WTC11 (cell line): ENCODE measurements around the gene FOXO3. TPM values are rescaled to one million over a fixed set of nuclear protein-coding genes. Genes with fewer than 3 reads are reported as not detected.
A peak's percentile ranks its signal among the peaks of the same experiment; 100 is the strongest.
"Not testable (repeated sequence)": the region's sequence is repeated elsewhere in the genome, so short reads cannot be mapped to it uniquely, and the experiment has no call there.

Source experiments
- ATAC-seq: fragments of 200-7000 bp; cut with Tn5 transposase; 2 replicates; pipeline ENCODE4 v1.10.0; 2021; ENCODE audit warnings: mild to moderate bottlenecking, moderate library complexity
- CTCF ChIA-PET: fragments of 300-600 bp; sonication (Branson Sonifier 250); formaldehyde crosslinking; loops from one replicate; lab custom pipeline; 2021; ENCODE audit warnings: antibody characterized with exemption; lab: Charles Lee
- POLR2A ChIA-PET: fragments of 350-600 bp; sonication (Branson Sonifier 250); formaldehyde crosslinking; loops from one replicate; lab custom pipeline; 2021; ENCODE audit warnings: antibody characterized with exemption; lab: Charles Lee
- DNase-seq: peaks from one replicate; pipeline ENCODE4 v3.0.0; 2021; ENCODE audit warnings: low spot score
- H3K27ac Mint-ChIP-seq: 2 replicates; pipeline ENCODE4 v1.8.0; 2021; ENCODE audit warnings: mixed read lengths
- H3K27me3 Mint-ChIP-seq: 2 replicates; pipeline ENCODE4 v1.8.0; 2021; ENCODE audit warnings: low read depth, mild to moderate bottlenecking, moderate library complexity, mixed read lengths
- H3K36me3 Mint-ChIP-seq: 2 replicates; pipeline ENCODE4 v1.8.0; 2021; ENCODE audit warnings: mixed read lengths
- H3K4me1 Mint-ChIP-seq: 2 replicates; pipeline ENCODE4 v1.8.0; 2022; ENCODE audit warnings: mixed read lengths
- H3K4me3 Mint-ChIP-seq: 2 replicates; pipeline ENCODE4 v1.8.0; 2021; ENCODE audit warnings: mild to moderate bottlenecking, moderate library complexity, mixed read lengths
- H3K9me3 Mint-ChIP-seq: 2 replicates; pipeline ENCODE4 v1.8.0; 2021; ENCODE audit warnings: mixed read lengths
- AFF4 ChIP-seq: sonication (generic); formaldehyde crosslinking; IDR thresholded peaks from 2 replicates; pipeline ENCODE4 v1.8.1; 2023; ENCODE audit warnings: mild to moderate bottlenecking, missing genetic modification reagents, borderline replicate concordance
- ARID4B ChIP-seq: sonication (generic); formaldehyde crosslinking; IDR thresholded peaks from 2 replicates; pipeline ENCODE4 v1.8.0; 2023; ENCODE audit warnings: missing genetic modification reagents, mild to moderate bottlenecking, borderline replicate concordance
- CREB1 ChIP-seq: sonication (generic); formaldehyde crosslinking; IDR thresholded peaks from 2 replicates; pipeline ENCODE4 v1.8.0; 2023; ENCODE audit warnings: mild to moderate bottlenecking, missing genetic modification reagents
- GRHL2 ChIP-seq: fragments of 250-450 bp; sonication (Bioruptor Pico); IDR thresholded peaks from 2 replicates; pipeline ENCODE4 v1.8.0; 2022; ENCODE audit warnings: mild to moderate bottlenecking, moderate library complexity; ENCODE audit not compliant: insufficient replicate concordance, severe bottlenecking
- NR2C2 ChIP-seq: sonication (generic); formaldehyde crosslinking; IDR thresholded peaks from 2 replicates; pipeline ENCODE4 v1.8.0; 2022; ENCODE audit warnings: mild to moderate bottlenecking, missing genetic modification reagents
- NR3C1 ChIP-seq: sonication (generic); formaldehyde crosslinking; conservative IDR thresholded peaks from 2 replicates; pipeline ENCODE4 v1.8.1; 2023; ENCODE audit warnings: low read depth, mild to moderate bottlenecking, missing genetic modification reagents
- TEAD1 ChIP-seq: sonication (generic); formaldehyde crosslinking; IDR thresholded peaks from 2 replicates; pipeline ENCODE4 v1.8.0; 2022; ENCODE audit warnings: mild to moderate bottlenecking, missing genetic modification reagents
- ZNF281 ChIP-seq: sonication (generic); formaldehyde crosslinking; IDR thresholded peaks from 2 replicates; pipeline ENCODE4 v1.8.0; 2023; ENCODE audit warnings: mild to moderate bottlenecking, missing genetic modification reagents
- ZNF423 ChIP-seq: fragments of 250-450 bp; sonication (Bioruptor Pico); IDR thresholded peaks from 2 replicates; pipeline ENCODE4 v2.1.2; 2022; ENCODE audit warnings: mild to moderate bottlenecking, moderate library complexity
- ZSCAN18 ChIP-seq: fragments of 250-450 bp; sonication (Bioruptor Pico); IDR thresholded peaks from 2 replicates; pipeline ENCODE4 v2.1.2; 2022; ENCODE audit warnings: mild to moderate bottlenecking, moderate library complexity
- total RNA-seq: library from RNA; stranded (reverse); gene quantifications from 3 replicates; pipeline ENCODE4 v1.2.3, GENCODE V29; 2021

FOXO3 gene
- total RNA-seq, 1 experiment from 2014 or later, result 15.6 TPM

GRCh38 chr6:108662702-108663101 lies 102.0 kb downstream of the FOXO3 start (continued):
- no peak for TF ChIP-seq AFF4

GRCh38 chr6:108663494-108664064 lies 102.9 kb downstream of the FOXO3 start:
- Mint-ChIP-seq H3K36me3 (peaks cover 14% of the 10 kb centered on the region), H3K4me1 (peaks cover 36% of the 10 kb centered on the region)
- ATAC-seq, POLR2A ChIA-PET, H3K4me3 Mint-ChIP-seq, DNase-seq, H3K27me3 Mint-ChIP-seq, H3K9me3 Mint-ChIP-seq, CTCF ChIA-PET, H3K27ac Mint-ChIP-seq: not testable (repeated sequence)

GRCh38 chr6:108665495-108666196 lies 104.9 kb downstream of the FOXO3 start:
- POLR2A ChIA-PET, result no interaction called here
- Mint-ChIP-seq H3K9me3 (no peaks in the 10 kb centered on the region), H3K36me3 (peaks cover 14% of the 10 kb centered on the region), H3K4me3 (no peak overlapping the region), H3K27me3 (no peaks in the 10 kb centered on the region; the same call in 1 of the 2 replicates), H3K27ac (no peak overlapping the region), H3K4me1 (peaks cover 44% of the 10 kb centered on the region)
- DNase-seq (no peak), ATAC-seq (no peak)
- CTCF ChIA-PET, result no interaction called here
- TF ChIP-seq ZNF281 (CRISPR knock-in tag), result no peak
- no peak for TF ChIP-seq NR2C2 (CRISPR knock-in tag)
- no peak for TF ChIP-seq GRHL2 (CRISPR knock-in tag)
- TF ChIP-seq ZNF423, result no peak
- TF ChIP-seq CREB1 (CRISPR knock-in tag), result no peak

- DNase-seq, result no peak
- Mint-ChIP-seq H3K4me3 (peak overlapping the region; percentile 8; the same call in 1 of the 2 replicates), H3K4me1 (peaks cover 52% of the 10 kb centered on the region), H3K27ac (peak overlapping the region; percentile 67), H3K9me3 (no peaks in the 10 kb centered on the region), H3K27me3 (no peaks in the 10 kb centered on the region; the same call in 1 of the 2 replicates), H3K36me3 (peaks cover 14% of the 10 kb centered on the region)
- peak; percentile 85 for ATAC-seq
- POLR2A ChIA-PET, result interaction anchor here (0.6 to 1.5 kb wide), 3 partner anchors 25 to 108 kb away, joined by 3 to 5 read pairs (median 3); no protein-coding TSS in a partner anchor
- CTCF ChIA-PET, result interaction anchor here (0.6 to 0.7 kb wide), 3 partner anchors 86 to 226 kb away, joined by 3 read pairs; no protein-coding TSS in a partner anchor
- no peak for TF ChIP-seq ARID4B (CRISPR knock-in tag)
- peak; percentile 23; the same call in 1 of the 2 replicates for TF ChIP-seq TEAD1
- peak; percentile 15; the same call in 1 of the 2 replicates for TF ChIP-seq ZNF423
- no peak for TF ChIP-seq NR3C1 (CRISPR knock-in tag)
- TF ChIP-seq ZSCAN18 (CRISPR knock-in tag), result no peak
Observed at GRCh38 chr6:108666656-108667260, 106.0 kb downstream of the FOXO3 start.
